ENCODE data around the gene KRT1. TPM values are rescaled to one million over a fixed set of nuclear protein-coding genes. Genes with fewer than 3 reads are reported as not detected.

The KRT1 gene
- not detected in 2 replicates for total RNA-seq

GRCh38 chr12:52680363-52680762, at the start of gene KRT1:
KRT1 (minus strand) TSS chr12:52680407; CDS start chr12:52680348, 59 bp downstream.

GRCh38 chr12:52703424-52703823, 23.2 kb upstream of the KRT1 start, which contains the start of gene KRT77:
KRT77 (minus strand) TSS chr12:52703524; CDS start chr12:52703434, 90 bp downstream.

GRCh38 chr12:52651726-52652261, 28.4 kb downstream of the KRT1 start, which contains the start of gene KRT2:
KRT2 (minus strand) TSS chr12:52652211; CDS start chr12:52652142, 69 bp downstream.

Other genes with a start within 250 kb of the KRT1 start
- gene KRT75, start 246.0 kb downstream of the KRT1 start, total RNA-seq: not detected in 2 replicates
- gene KRT6B, start 228.3 kb downstream of the KRT1 start, total RNA-seq: not detected in 2 replicates
- gene KRT6C, start 206.6 kb downstream of the KRT1 start, total RNA-seq: not detected in 2 replicates
- gene KRT6A, start 187.2 kb downstream of the KRT1 start, total RNA-seq: not detected in 2 replicates
- not detected in 2 replicates for gene KRT5, start 160.0 kb downstream of the KRT1 start, total RNA-seq
- gene KRT71, start 127.3 kb downstream of the KRT1 start, total RNA-seq: not detected in 2 replicates
- not detected in 2 replicates for gene KRT74, start 106.6 kb downstream of the KRT1 start, total RNA-seq
- gene KRT72, start 78.9 kb downstream of the KRT1 start, total RNA-seq: not detected in 2 replicates
- gene KRT73, start 61.8 kb downstream of the KRT1 start, total RNA-seq: not detected in 2 replicates
- gene KRT2, start 28.2 kb downstream of the KRT1 start, total RNA-seq: not detected in 2 replicates
- not detected in 2 replicates for gene KRT77, start 23.1 kb upstream of the KRT1 start, total RNA-seq
- gene KRT76, start 96.9 kb upstream of the KRT1 start, total RNA-seq: not detected in 2 replicates
- not detected in 2 replicates for gene KRT3, start 115.7 kb upstream of the KRT1 start, total RNA-seq
- not detected in 2 replicates for gene KRT4, start 133.7 kb upstream of the KRT1 start, total RNA-seq
- not detected in 2 replicates for gene KRT79, start 153.9 kb upstream of the KRT1 start, total RNA-seq
- gene KRT78, start 168.6 kb upstream of the KRT1 start, total RNA-seq: not detected in 2 replicates
- gene KRT8, start 224.7 kb upstream of the KRT1 start, total RNA-seq: 551 and 563 TPM in 2 replicates

Data from myometrial cell (primary cell).